ENCODE results near the gene PTRH2.

DNA sequence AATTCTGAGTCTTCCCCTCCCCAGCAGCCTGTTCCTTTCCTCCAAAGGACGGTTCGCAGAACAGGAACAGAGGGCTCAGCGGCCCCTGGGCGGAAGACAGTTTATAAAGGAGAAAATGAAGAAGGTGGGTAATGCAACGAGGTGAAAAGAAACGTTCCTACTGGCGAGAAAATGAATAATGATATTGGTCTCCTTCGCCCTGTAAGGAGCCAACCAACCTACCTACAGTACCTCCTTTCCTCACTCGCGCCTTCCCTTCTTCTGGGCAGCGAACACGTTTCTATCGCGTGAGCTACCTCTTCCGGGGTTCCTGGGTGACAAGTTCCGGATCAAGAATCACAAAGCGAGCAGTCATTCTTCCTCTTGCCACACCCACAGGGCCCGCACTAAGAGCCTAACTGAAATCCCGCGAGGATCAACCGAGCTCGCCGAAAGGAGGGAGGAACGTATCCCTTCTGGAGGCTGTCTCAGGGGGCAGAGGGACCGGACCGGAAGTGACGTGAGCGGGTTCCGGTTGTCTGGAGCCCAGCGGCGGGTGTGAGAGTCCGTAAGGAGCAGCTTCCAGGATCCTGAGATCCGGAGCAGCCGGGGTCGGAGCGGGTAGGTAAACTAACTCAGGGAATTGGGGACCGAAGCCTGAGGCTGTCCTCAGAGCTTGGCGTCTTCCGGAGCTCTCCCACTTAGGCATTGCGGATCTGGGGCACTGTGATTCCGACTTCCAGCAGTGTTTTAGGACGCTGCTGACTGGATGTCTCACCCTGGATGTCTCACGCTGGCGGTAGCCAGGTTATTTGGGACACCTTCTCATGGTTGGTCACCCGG is at the start of gene PTRH2, which contains the start of gene VMP1:
- TF ChIP-seq, protein P1, sequence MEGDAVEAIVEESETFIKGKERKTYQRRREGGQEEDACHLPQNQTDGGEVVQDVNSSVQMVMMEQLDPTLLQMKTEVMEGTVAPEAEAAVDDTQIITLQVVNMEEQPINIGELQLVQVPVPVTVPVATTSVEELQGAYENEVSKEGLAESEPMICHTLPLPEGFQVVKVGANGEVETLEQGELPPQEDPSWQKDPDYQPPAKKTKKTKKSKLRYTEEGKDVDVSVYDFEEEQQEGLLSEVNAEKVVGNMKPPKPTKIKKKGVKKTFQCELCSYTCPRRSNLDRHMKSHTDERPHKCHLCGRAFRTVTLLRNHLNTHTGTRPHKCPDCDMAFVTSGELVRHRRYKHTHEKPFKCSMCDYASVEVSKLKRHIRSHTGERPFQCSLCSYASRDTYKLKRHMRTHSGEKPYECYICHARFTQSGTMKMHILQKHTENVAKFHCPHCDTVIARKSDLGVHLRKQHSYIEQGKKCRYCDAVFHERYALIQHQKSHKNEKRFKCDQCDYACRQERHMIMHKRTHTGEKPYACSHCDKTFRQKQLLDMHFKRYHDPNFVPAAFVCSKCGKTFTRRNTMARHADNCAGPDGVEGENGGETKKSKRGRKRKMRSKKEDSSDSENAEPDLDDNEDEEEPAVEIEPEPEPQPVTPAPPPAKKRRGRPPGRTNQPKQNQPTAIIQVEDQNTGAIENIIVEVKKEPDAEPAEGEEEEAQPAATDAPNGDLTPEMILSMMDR (IDR thresholded peaks at IDR 0.05; ENCODE audit: borderline replicate concordance, extremely low read depth, low read length, poor library complexity, severe bottlenecking) = no peak
- no peak for TF ChIP-seq EZH2 (IDR thresholded peaks at IDR 0.05; ENCODE audit: borderline replicate concordance, low read depth, low read length, severe bottlenecking)

All from DND-41 (cell line).